ENCODE data around the gene TRAM2. TPM values are rescaled to one million over a fixed set of nuclear protein-coding genes. Genes with fewer than 3 reads are reported as not detected.

The TRAM2 gene
- total and polyA plus RNA-seq, 2 donors from 2014 or later = 4.5 to 20.7 TPM

DNA sequence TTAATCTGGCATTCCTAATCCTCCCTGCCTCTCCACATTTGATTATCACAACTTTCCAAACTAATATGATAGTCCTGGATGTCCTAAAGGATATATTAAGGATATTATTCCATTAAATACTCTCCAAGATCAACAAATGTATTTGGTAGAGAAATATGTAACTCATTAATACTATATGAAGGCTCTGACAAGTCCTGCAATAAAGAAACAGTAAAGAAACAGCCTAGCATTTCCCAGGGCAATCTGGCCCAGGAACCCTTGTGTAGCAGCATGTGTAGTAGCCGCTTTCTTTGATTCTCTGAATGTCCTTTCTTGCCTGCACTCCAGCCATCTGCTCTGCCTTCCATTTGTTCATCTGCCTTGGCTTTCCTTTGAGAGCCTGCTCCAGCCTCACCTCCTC, 23.7 kb downstream of the TRAM2 start:
- no peak for DNase-seq
- H3K4me1 ChIP-seq (ENCODE audit: control insufficient read depth in 2 of 3, insufficient read depth in 2 of 3, low read depth in 1 of 3, low read length in 3 of 3) = peaks cover 2 to 21% (median 15%) of the 10 kb centered on the region in 3 donors
- no peak overlapping the region for H3K4me3 ChIP-seq (ENCODE audit: low read length in 3 of 3)
- no peaks in the 10 kb centered on the region for H3K36me3 ChIP-seq (ENCODE audit: control insufficient read depth in 2 of 3, insufficient read depth in 3 of 3, low read length in 3 of 3)
- H3K9me3 ChIP-seq (ENCODE audit: control insufficient read depth in 2 of 3, insufficient read depth in 1 of 3, low read length in 3 of 3) = no peaks in the 10 kb centered on the region
- TF ChIP-seq, protein P1, sequence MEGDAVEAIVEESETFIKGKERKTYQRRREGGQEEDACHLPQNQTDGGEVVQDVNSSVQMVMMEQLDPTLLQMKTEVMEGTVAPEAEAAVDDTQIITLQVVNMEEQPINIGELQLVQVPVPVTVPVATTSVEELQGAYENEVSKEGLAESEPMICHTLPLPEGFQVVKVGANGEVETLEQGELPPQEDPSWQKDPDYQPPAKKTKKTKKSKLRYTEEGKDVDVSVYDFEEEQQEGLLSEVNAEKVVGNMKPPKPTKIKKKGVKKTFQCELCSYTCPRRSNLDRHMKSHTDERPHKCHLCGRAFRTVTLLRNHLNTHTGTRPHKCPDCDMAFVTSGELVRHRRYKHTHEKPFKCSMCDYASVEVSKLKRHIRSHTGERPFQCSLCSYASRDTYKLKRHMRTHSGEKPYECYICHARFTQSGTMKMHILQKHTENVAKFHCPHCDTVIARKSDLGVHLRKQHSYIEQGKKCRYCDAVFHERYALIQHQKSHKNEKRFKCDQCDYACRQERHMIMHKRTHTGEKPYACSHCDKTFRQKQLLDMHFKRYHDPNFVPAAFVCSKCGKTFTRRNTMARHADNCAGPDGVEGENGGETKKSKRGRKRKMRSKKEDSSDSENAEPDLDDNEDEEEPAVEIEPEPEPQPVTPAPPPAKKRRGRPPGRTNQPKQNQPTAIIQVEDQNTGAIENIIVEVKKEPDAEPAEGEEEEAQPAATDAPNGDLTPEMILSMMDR (IDR thresholded peaks at IDR 0.05; ENCODE audit: borderline replicate concordance, extremely low read depth, insufficient read depth) = no peak
- intact Hi-C loops (cut with DNase I) = no loop called here
- no peak overlapping the region for H3K9ac ChIP-seq (ENCODE audit: low read length in 3 of 3)
- no peak overlapping the region for H3K27ac ChIP-seq (ENCODE audit: low read depth in 2 of 2, low read length in 2 of 2)
- no peak for FAIRE-seq
- no peaks in the 10 kb centered on the region for H3K27me3 ChIP-seq (ENCODE audit: control insufficient read depth, insufficient read depth, low read length)

DNA sequence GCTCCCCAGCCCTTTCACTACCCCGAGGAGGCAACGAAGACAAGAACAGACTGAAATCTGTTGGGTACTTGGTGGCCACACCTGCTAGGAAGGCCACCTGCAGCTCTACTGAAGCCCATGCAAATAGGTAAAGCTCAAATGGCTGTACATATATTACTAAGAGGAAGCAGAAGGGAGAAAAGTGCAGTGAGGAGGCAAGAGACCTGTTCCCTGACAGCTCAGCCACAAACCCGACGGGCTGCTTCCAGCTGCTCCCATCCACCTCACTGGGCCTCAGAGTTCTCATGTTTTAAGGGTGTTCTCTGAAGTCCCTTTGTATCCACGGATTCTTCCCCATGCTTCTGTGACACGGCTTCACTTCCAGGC, 24.6 kb downstream of the TRAM2 start:
- peak overlapping the region in 1 of 3 donors; percentile 25 for H3K4me3 ChIP-seq (ENCODE audit: low read length in 3 of 3)
- no peak overlapping the region for H3K9ac ChIP-seq (ENCODE audit: low read length in 3 of 3)

DNA sequence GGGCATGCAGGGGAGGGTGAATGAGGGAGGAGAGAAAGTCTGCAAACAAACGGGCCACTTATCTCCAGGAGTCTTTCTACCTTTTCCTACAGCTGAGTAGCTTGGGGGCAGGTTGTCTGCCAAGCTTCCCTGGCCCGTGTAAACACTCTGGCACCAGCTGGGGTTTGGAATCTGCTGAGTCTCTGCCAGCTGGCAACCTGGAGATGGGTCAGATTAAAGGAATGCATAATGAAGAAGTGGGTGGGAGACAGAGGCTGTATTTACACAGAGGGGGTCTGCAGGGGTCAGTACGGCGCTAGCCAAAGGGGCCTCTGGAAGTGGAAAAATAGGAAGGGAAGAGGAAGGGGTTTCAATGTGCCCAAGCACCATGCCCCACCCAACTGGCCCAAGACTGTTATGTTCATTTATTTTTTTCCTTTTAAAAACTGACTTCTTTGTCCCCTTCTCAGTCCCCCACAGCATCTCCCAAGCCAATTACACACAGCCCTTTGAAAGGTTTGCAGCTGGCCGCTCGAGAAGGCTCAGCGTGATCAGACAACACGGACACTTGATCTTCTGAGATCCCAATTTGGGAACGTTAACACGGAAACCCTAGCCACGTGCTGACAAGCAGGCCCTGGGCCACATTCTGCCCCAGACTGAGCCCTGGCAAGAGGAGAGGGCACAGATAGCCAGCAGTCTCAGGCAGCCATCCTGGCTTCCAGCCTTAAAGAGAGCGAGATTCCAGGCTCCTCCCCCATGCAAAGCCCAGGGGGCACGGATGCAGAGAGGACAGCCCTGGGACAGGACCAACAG, 25.2 kb downstream of the TRAM2 start:
- intact Hi-C loops (cut with DNase I) = no loop called here

More for the DNA sequence above, 24.6 kb downstream of the TRAM2 start:
- DNase-seq (peak in 1 of 5 donors; percentile 36), FAIRE-seq (no peak)
- peaks cover 2 to 18% (median 15%) of the 10 kb centered on the region in 3 donors for H3K4me1 ChIP-seq (ENCODE audit: control insufficient read depth in 2 of 3, insufficient read depth in 2 of 3, low read depth in 1 of 3, low read length in 3 of 3)
- no peaks in the 10 kb centered on the region for H3K27me3 ChIP-seq (ENCODE audit: control insufficient read depth, insufficient read depth, low read length)
- intact Hi-C loops (cut with DNase I) = no loop called here
- TF ChIP-seq, protein P1 (IDR thresholded peaks at IDR 0.05; ENCODE audit: borderline replicate concordance, extremely low read depth, insufficient read depth) = no peak
- no peak overlapping the region for H3K27ac ChIP-seq (ENCODE audit: low read depth in 2 of 2, low read length in 2 of 2)
- no peaks in the 10 kb centered on the region for H3K36me3 ChIP-seq (ENCODE audit: control insufficient read depth in 2 of 3, insufficient read depth in 3 of 3, low read length in 3 of 3)
- no peaks in the 10 kb centered on the region for H3K9me3 ChIP-seq (ENCODE audit: control insufficient read depth in 2 of 3, insufficient read depth in 1 of 3, low read length in 3 of 3)

More for the DNA sequence above, 25.2 kb downstream of the TRAM2 start:
- Histone ChIP-seq H3K4me3 (ENCODE audit: low read length in 3 of 3) (peak overlapping the region in 1 of 3 donors; percentile 25), H3K27ac (ENCODE audit: low read depth in 2 of 2, low read length in 2 of 2) (no peak overlapping the region), H3K4me1 (ENCODE audit: control insufficient read depth in 2 of 3, insufficient read depth in 2 of 3, low read depth in 1 of 3, low read length in 3 of 3) (peaks cover 2 to 20% (median 15%) of the 10 kb centered on the region in 3 donors), H3K27me3 (ENCODE audit: control insufficient read depth, insufficient read depth, low read length) (no peaks in the 10 kb centered on the region), H3K36me3 (ENCODE audit: control insufficient read depth in 2 of 3, insufficient read depth in 3 of 3, low read length in 3 of 3) (no peaks in the 10 kb centered on the region), H3K9me3 (ENCODE audit: control insufficient read depth in 2 of 3, insufficient read depth in 1 of 3, low read length in 3 of 3) (no peaks in the 10 kb centered on the region), H3K9ac (ENCODE audit: low read length in 3 of 3) (no peak overlapping the region)
- peak in 4 of 5 donors; percentile 73 to 88 (median 76) for DNase-seq
- no peak for FAIRE-seq
- TF ChIP-seq, protein P1 (IDR thresholded peaks at IDR 0.05; ENCODE audit: borderline replicate concordance, extremely low read depth, insufficient read depth) = no peak
